K562 (cell line): ENCODE results near the gene CALHM3. TPM values are rescaled to one million over a fixed set of nuclear protein-coding genes. Genes with fewer than 3 reads are reported as not detected.

ENCODE experiments used
- ARID3A ChIP-seq: IDR thresholded peaks from 2 replicates; pipeline ENCODE4 v1.6.1; 2012; ENCODE audit warnings: low read depth, low read length, improper control_type of control experiment, borderline replicate concordance
- CTCF ChIP-seq, 3 experiments: IDR thresholded peaks in 2 of 3; conservative IDR thresholded peaks in 1 of 3; 2 replicates each; pipeline ENCODE4 v1.5.1; 2011 to 2012; ENCODE audit warnings: low read length in 3 of 3, mild to moderate bottlenecking in 3 of 3, control low read depth in 2 of 3, improper control_type of control experiment in 1 of 3, inconsistent platforms in 1 of 3, low read depth in 1 of 3, mixed read lengths in 1 of 3, moderate library complexity in 1 of 3; ENCODE audit not compliant: insufficient read depth in 2 of 3
- DIDO1 ChIP-seq: fragments of 450-650 bp; IDR thresholded peaks from 2 replicates; pipeline ENCODE4 v1.6.1; 2016; ENCODE audit warnings: low read depth, missing biosample characterization, missing genetic modification characterization
- DNMT1 ChIP-seq: fragments of 450-650 bp; IDR thresholded peaks from 2 replicates; pipeline ENCODE4 v1.6.1; 2016; ENCODE audit warnings: antibody characterized with exemption, mild to moderate bottlenecking
- E4F1 ChIP-seq: fragments of 250-450 bp; sonication (Bioruptor Pico); IDR thresholded peaks from 2 replicates; pipeline ENCODE4 v1.5.0; 2021; ENCODE audit warnings: mild to moderate bottlenecking, borderline replicate concordance
- KLF1 ChIP-seq: fragments of 450-650 bp; IDR thresholded peaks from 2 replicates; pipeline ENCODE4 v1.6.1; 2016; ENCODE audit warnings: missing genetic modification characterization, missing compliant biosample characterization
- MBD2 ChIP-seq: sonication (generic); IDR thresholded peaks from 2 replicates; pipeline ENCODE4 v1.6.1; 2016; ENCODE audit warnings: low read depth, borderline replicate concordance
- NR2C2 ChIP-seq, 2 experiments: fragments of 200-800 bp in 1 of 2; sonication (Bioruptor generic) in 1 of 2; sonication (generic) in 1 of 2; formaldehyde crosslinking in 1 of 2; IDR thresholded peaks; 2 replicates each; pipeline versions ENCODE4 v1.6.1 to v1.8.0; 2016 to 2022; ENCODE audit warnings: mild to moderate bottlenecking in 1 of 2, missing compliant biosample characterization in 1 of 2, missing genetic modification characterization in 1 of 2, missing genetic modification reagents in 1 of 2
- PTBP1 ChIP-seq: fragments of 200-400 bp; formaldehyde crosslinking; IDR thresholded peaks from 2 replicates; pipeline ENCODE4 v1.6.1; 2017; ENCODE audit warnings: low read depth, low read length
- RAD21 ChIP-seq, 2 experiments: fragments of 250-450 bp in 1 of 2; fragments of 450-650 bp in 1 of 2; sonication (Bioruptor Pico) in 1 of 2; formaldehyde crosslinking in 1 of 2; IDR thresholded peaks in 1 of 2; conservative IDR thresholded peaks in 1 of 2; 2 replicates each; pipeline versions ENCODE4 v1.4.0 to v1.8.0; 2020 to 2022; ENCODE audit warnings: mild to moderate bottlenecking in 2 of 2, moderate library complexity in 1 of 2
- RBM39 ChIP-seq: fragments of 200-400 bp; formaldehyde crosslinking; optimal IDR thresholded peaks from 2 replicates; pipeline ENCODE3; 2018; ENCODE audit warnings: low read depth, low read length
- SPI1 ChIP-seq: IDR thresholded peaks from 2 replicates; pipeline ENCODE4 v1.6.1; 2011; ENCODE audit warnings: low read depth, low read length, control low read depth, borderline replicate concordance
- STAT5A ChIP-seq: IDR thresholded peaks from 2 replicates; pipeline ENCODE4 v1.6.1; 2012; ENCODE audit warnings: low read length, inconsistent platforms, borderline replicate concordance
- TFAP4 ChIP-seq: sonication (generic); formaldehyde crosslinking; IDR thresholded peaks from 2 replicates; pipeline ENCODE4 v1.8.0; 2022; ENCODE audit warnings: missing genetic modification reagents, mild to moderate bottlenecking, moderate library complexity, borderline replicate concordance
- TRIM24 ChIP-seq, 2 experiments: fragments of 450-650 bp; IDR thresholded peaks; 2 replicates each; pipeline ENCODE4 v1.6.1; 2016
- ZFP91 ChIP-seq: sonication (generic); formaldehyde crosslinking; IDR thresholded peaks from 2 replicates; pipeline ENCODE4 v1.8.0; 2022; ENCODE audit warnings: mild to moderate bottlenecking, missing genetic modification reagents
- ZNF583 ChIP-seq: fragments of 250-450 bp; sonication (Bioruptor Pico); IDR thresholded peaks from 2 replicates; pipeline ENCODE4 v1.4.0; 2020
- polyA plus RNA-seq, 8 experiments: library from polyadenylated mRNA; depleted of rRNA in 4 of 8; stranded (reverse) in 5 of 8; unstranded in 3 of 8; fragments of >200 nt; fragmentation: Nextera tagmentation in 2 of 8; fragmentation: Illumina TruSeq in 1 of 8; extraction: Ambion mirVana in 2 of 8; extraction: Trizol in 1 of 8; gene quantifications; 2 replicates each; pipeline versions ENCODE4 v1.2.1 to v1.2.3, GENCODE V29; 2011 to 2014; ENCODE audit warnings: inconsistent platforms in 1 of 8, missing spikeins in 1 of 8
- total RNA-seq, 7 experiments: library from RNA; depleted of rRNA in 6 of 7; stranded (reverse); fragments of >200 nt in 6 of 7; fragmentation: Illumina TruSeq in 2 of 7; extraction: Trizol in 2 of 7; gene quantifications; 2 replicates each; pipeline versions ENCODE4 v1.2.1 to v1.2.3, GENCODE V29; 2011 to 2021; ENCODE audit warnings: low replicate concordance in 1 of 7

Gene CALHM3
- total and polyA plus RNA-seq, 9 of the 15 experiments (the other 6 are each of a cell fraction or from before 2014, with no cell fraction given) = not detected

GRCh38 chr10:103476046-103476768 is 2.8 kb downstream of the CALHM3 start (continued):
- peak in 1 of 2 experiments; percentile 47; a peak in 2 of 4 replicates for TF ChIP-seq RAD21 (CRISPR knock-in tag; conservative IDR thresholded peaks at IDR 0.05 in 1 of 2, IDR thresholded peaks at IDR 0.05 in 1 of 2)
- 0 out of 2 replicates have a peak, but pooled peaks have one; percentile 12 for TF ChIP-seq SPI1
- TF ChIP-seq ARID3A = no peak
- TF ChIP-seq PTBP1 = no peak
- no peak for TF ChIP-seq STAT5A
- no peak for TF ChIP-seq NR2C2 (CRISPR knock-in tag; IDR thresholded peaks at IDR 0.05)
- peak; percentile 23; the same call in 1 of the 2 replicates for TF ChIP-seq NR2C2 (tag; IDR thresholded peaks at IDR 0.05)
- TF ChIP-seq TFAP4 = peak; percentile 57; the same call in 1 of the 2 replicates
- no peak for TF ChIP-seq KLF1 (tag)
- no peak for TF ChIP-seq RBM39
- no peak for TF ChIP-seq DIDO1 (tag)
- TF ChIP-seq E4F1 (CRISPR knock-in tag) = no peak
- TF ChIP-seq DNMT1 = no peak
- TF ChIP-seq ZFP91 (CRISPR knock-in tag) = no peak
- TF ChIP-seq ZNF583 (CRISPR knock-in tag) = no peak
- peak; percentile 52 for TF ChIP-seq CTCF (IDR thresholded peaks at IDR 0.05 in 2 of 3, conservative IDR thresholded peaks at IDR 0.05 in 1 of 3; ENCODE audit: insufficient read depth in 2 of 3, low read depth in 1 of 3, low read length in 3 of 3)
- TF ChIP-seq MBD2 = no peak
- TF ChIP-seq TRIM24 (IDR thresholded peaks at IDR 0.05) = no peak
